K562 (cell line): ENCODE results near the gene SERPIND1. TPM values are rescaled to one million over a fixed set of nuclear protein-coding genes. Genes with fewer than 3 reads are reported as not detected.

Experiments used
- BRCA1 ChIP-seq, 2 experiments: fragments of 450-650 bp in 1 of 2; sonication (generic) in 1 of 2; formaldehyde crosslinking in 1 of 2; IDR thresholded peaks; 2 replicates each; pipeline versions ENCODE4 v1.5.0 to v1.6.1; 2017 to 2020; ENCODE audit warnings: mild to moderate bottlenecking in 1 of 2, missing genetic modification reagents in 1 of 2
- DACH1 ChIP-seq: fragments of 450-650 bp; IDR thresholded peaks from 2 replicates; pipeline ENCODE4 v1.6.1; 2018; ENCODE audit not compliant: partially characterized antibody
- ETV6 ChIP-seq, 3 experiments: fragments of 150-350 bp in 1 of 3; sonication (generic) in 1 of 3; formaldehyde crosslinking in 1 of 3; IDR thresholded peaks; 2 replicates each; pipeline versions ENCODE4 v1.6.1 to v1.8.0; 2014 to 2022; ENCODE audit warnings: borderline replicate concordance in 2 of 3, low read depth in 2 of 3, antibody characterized with exemption in 1 of 3, low read length in 1 of 3, mild to moderate bottlenecking in 1 of 3, missing genetic modification reagents in 1 of 3
- FOXJ2 ChIP-seq: fragments of 200-800 bp; sonication (Bioruptor generic); IDR thresholded peaks from 2 replicates; pipeline ENCODE4 v1.6.1; 2016; ENCODE audit warnings: missing genetic modification characterization, missing compliant biosample characterization
- JUN ChIP-seq, 2 experiments: sonication (generic) in 1 of 2; formaldehyde crosslinking in 1 of 2; IDR thresholded peaks; 2 replicates each; pipeline versions ENCODE4 v1.6.1 to v1.8.0; 2012 to 2022; ENCODE audit warnings: borderline replicate concordance in 2 of 2, mild to moderate bottlenecking in 2 of 2, improper control_type of control experiment in 1 of 2, low read depth in 1 of 2, low read length in 1 of 2, missing genetic modification reagents in 1 of 2
- KAT8 ChIP-seq: fragments of 450-650 bp; IDR thresholded peaks from 2 replicates; pipeline ENCODE4 v1.6.1; 2016; ENCODE audit warnings: low read depth, mild to moderate bottlenecking
- MYC ChIP-seq, 2 experiments: fragments of 250-450 bp in 1 of 2; sonication (Bioruptor Pico) in 1 of 2; IDR thresholded peaks; 2 replicates each; pipeline versions ENCODE4 v1.5.1 to v1.6.1; 2012 to 2021; ENCODE audit warnings: low read depth in 2 of 2, borderline replicate concordance in 1 of 2, improper control_type of control experiment in 1 of 2, low read length in 1 of 2, mild to moderate bottlenecking in 1 of 2, moderate library complexity in 1 of 2
- NR1H2 ChIP-seq: sonication (generic); formaldehyde crosslinking; IDR thresholded peaks from 2 replicates; pipeline ENCODE4 v1.4.0; 2020; ENCODE audit warnings: mild to moderate bottlenecking, missing genetic modification reagents
- POLR2A ChIP-seq: fragments of 450-650 bp; conservative IDR thresholded peaks from 2 replicates; pipeline ENCODE4 v1.6.1; 2016
- TCF7 ChIP-seq: sonication (generic); IDR thresholded peaks from 2 replicates; pipeline ENCODE4 v1.6.1; 2016; ENCODE audit warnings: antibody characterized with exemption, borderline replicate concordance
- TEAD4 ChIP-seq, 2 experiments: sonication (generic) in 1 of 2; formaldehyde crosslinking in 1 of 2; IDR thresholded peaks; 2 replicates each; pipeline versions ENCODE4 v1.6.1 to v1.8.0; 2012 to 2022; ENCODE audit warnings: borderline replicate concordance in 1 of 2, inconsistent platforms in 1 of 2, low read length in 1 of 2, mild to moderate bottlenecking in 1 of 2, missing genetic modification reagents in 1 of 2
- ZBTB43 ChIP-seq: sonication (generic); formaldehyde crosslinking; IDR thresholded peaks from 2 replicates; pipeline ENCODE4 v1.8.0; 2023; ENCODE audit warnings: mild to moderate bottlenecking, missing genetic modification reagents
- ZNF592 ChIP-seq: fragments of 450-650 bp; IDR thresholded peaks from 2 replicates; pipeline ENCODE4 v1.6.1; 2017; ENCODE audit warnings: antibody characterized with exemption, mild to moderate bottlenecking
- ZZZ3 ChIP-seq: fragments of 450-650 bp; IDR thresholded peaks from 2 replicates; pipeline ENCODE4 v1.6.1; 2016; ENCODE audit warnings: antibody characterized with exemption, mild to moderate bottlenecking, moderate library complexity
- polyA plus RNA-seq, 8 experiments: library from polyadenylated mRNA; depleted of rRNA in 4 of 8; stranded (reverse) in 5 of 8; unstranded in 3 of 8; fragments of >200 nt; fragmentation: Nextera tagmentation in 2 of 8; fragmentation: Illumina TruSeq in 1 of 8; extraction: Ambion mirVana in 2 of 8; extraction: Trizol in 1 of 8; gene quantifications; 2 replicates each; pipeline versions ENCODE4 v1.2.1 to v1.2.3, GENCODE V29; 2011 to 2014; ENCODE audit warnings: inconsistent platforms in 1 of 8, missing spikeins in 1 of 8
- total RNA-seq, 7 experiments: library from RNA; depleted of rRNA in 6 of 7; stranded (reverse); fragments of >200 nt in 6 of 7; fragmentation: Illumina TruSeq in 2 of 7; extraction: Trizol in 2 of 7; gene quantifications; 2 replicates each; pipeline versions ENCODE4 v1.2.1 to v1.2.3, GENCODE V29; 2011 to 2021; ENCODE audit warnings: low replicate concordance in 1 of 7
- TF ChIP-seq, protein P1 (sequence below): sonication (generic); formaldehyde crosslinking; IDR thresholded peaks from 2 replicates; pipeline ENCODE4 v1.8.0; 2022; ENCODE audit warnings: mild to moderate bottlenecking, missing genetic modification reagents
- TF ChIP-seq, protein P2 (sequence below): fragments of 450-650 bp; IDR thresholded peaks from one replicate; pipeline ENCODE4 v1.6.1; 2018; ENCODE audit warnings: mild to moderate bottlenecking, moderate library complexity; ENCODE audit not compliant: partially characterized antibody

The SERPIND1 gene
- total and polyA plus RNA-seq, 9 of the 15 experiments (the other 6 are each of a cell fraction or from before 2014, with no cell fraction given) = 0.04 to 0.11 (median 0.09) TPM; not detected in 6

DNA sequence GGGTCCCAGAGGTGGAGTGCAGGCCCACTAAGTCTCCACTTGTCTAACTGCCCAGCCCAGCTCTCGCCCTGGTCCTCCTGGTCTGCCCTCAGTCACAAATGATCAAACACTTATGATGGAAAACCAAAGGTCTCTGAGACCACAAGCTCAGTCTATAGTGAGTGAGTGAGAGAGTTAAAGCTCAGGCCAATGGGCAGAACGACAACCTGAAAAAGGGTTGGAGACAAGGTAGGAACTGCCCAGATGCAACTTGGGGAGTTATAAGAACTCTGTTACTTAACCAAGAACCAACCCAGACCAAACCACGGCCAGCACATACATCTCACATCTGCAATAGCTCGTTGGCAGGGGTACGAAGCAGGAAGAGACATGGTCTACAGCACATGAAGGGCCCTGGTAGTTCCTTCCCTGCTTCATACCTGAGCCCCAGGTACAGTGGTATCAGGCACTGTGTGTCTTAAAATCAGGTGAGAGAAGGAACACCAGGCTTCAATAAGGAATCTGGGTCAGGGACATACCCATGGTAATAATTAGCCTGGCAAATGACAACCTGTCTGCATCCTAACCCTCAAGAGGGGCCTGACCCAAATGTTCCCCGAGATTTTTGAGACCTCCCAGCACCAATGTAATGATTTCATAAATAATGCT is 35.7 kb downstream of the SERPIND1 start (continued):
- TF ChIP-seq ZNF592 (no peak), DACH1 (no peak), KAT8 (no peak), ZZZ3 (no peak), ZBTB43 (CRISPR knock-in tag) (no peak), NR1H2 (no peak), TCF7 (no peak), POLR2A (no peak), MYC (IDR thresholded peaks at IDR 0.05; ENCODE audit: low read depth, low read length) (no peak), MYC (CRISPR knock-in tag; IDR thresholded peaks at IDR 0.05; ENCODE audit: borderline replicate concordance, low read depth) (0 out of 2 replicates have a peak, but pooled peaks have one; percentile 29), ETV6 (IDR thresholded peaks at IDR 0.05; ENCODE audit: borderline replicate concordance in 1 of 2, low read depth in 2 of 2, low read length in 1 of 2) (no peak), ETV6 (CRISPR knock-in tag; IDR thresholded peaks at IDR 0.05; ENCODE audit: borderline replicate concordance) (no peak), JUN (IDR thresholded peaks at IDR 0.05; ENCODE audit: borderline replicate concordance, low read depth, low read length) (no peak), JUN (CRISPR knock-in tag; IDR thresholded peaks at IDR 0.05; ENCODE audit: borderline replicate concordance) (peak; percentile 60; the same call in 1 of the 2 replicates), TEAD4 (IDR thresholded peaks at IDR 0.05; ENCODE audit: low read length) (no peak), TEAD4 (CRISPR knock-in tag; IDR thresholded peaks at IDR 0.05; ENCODE audit: borderline replicate concordance) (peak; percentile 16; the same call in 1 of the 2 replicates), BRCA1 (IDR thresholded peaks at IDR 0.05) (no peak), BRCA1 (CRISPR knock-in tag; IDR thresholded peaks at IDR 0.05) (0 out of 2 replicates have a peak, but pooled peaks have one; percentile 26), FOXJ2 (tag) (no peak)
- TF ChIP-seq, protein P1, sequence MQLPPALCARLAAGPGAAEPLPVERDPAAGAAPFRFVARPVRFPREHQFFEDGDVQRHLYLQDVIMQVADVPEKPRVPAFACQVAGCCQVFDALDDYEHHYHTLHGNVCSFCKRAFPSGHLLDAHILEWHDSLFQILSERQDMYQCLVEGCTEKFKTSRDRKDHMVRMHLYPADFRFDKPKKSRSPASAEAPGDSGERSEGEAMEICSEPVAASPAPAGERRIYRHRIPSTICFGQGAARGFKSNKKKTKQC (CRISPR knock-in tag) = peak; percentile 20; the same call in 1 of the 2 replicates
- TF ChIP-seq, protein P2, sequence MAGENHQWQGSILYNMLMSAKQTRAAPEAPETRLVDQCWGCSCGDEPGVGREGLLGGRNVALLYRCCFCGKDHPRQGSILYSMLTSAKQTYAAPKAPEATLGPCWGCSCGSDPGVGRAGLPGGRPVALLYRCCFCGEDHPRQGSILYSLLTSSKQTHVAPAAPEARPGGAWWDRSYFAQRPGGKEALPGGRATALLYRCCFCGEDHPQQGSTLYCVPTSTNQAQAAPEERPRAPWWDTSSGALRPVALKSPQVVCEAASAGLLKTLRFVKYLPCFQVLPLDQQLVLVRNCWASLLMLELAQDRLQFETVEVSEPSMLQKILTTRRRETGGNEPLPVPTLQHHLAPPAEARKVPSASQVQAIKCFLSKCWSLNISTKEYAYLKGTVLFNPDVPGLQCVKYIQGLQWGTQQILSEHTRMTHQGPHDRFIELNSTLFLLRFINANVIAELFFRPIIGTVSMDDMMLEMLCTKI = no peak
